H9 (cell line): Measurements from ENCODE around the gene BSN. TPM values are rescaled to one million over a fixed set of nuclear protein-coding genes. Genes with fewer than 3 reads are reported as not detected.

Source experiments
- DNase-seq: peaks from one replicate; pipeline ENCODE4 v3.0.0-alpha.2; 2017
- H2AFZ ChIP-seq: one replicate; pipeline ENCODE4 v1.6.1; 2013; ENCODE audit warnings: mild to moderate bottlenecking, low read length, control low read depth, moderate library complexity
- H2AK5ac ChIP-seq: 2 replicates; pipeline ENCODE4 v1.6.1; 2013; ENCODE audit warnings: low read length, control low read depth, mixed read lengths; ENCODE audit not compliant: insufficient read length
- H2BK120ac ChIP-seq: one replicate; pipeline ENCODE4 v1.6.1; 2013; ENCODE audit warnings: low read depth, mild to moderate bottlenecking, low read length, control low read depth, inconsistent platforms; ENCODE audit not compliant: poor library complexity, severe bottlenecking
- H2BK12ac ChIP-seq: 2 replicates; pipeline ENCODE4 v1.6.1; 2013; ENCODE audit warnings: low read length, control low read depth, mixed read lengths, low read depth; ENCODE audit not compliant: insufficient read length
- H2BK15ac ChIP-seq: 2 replicates; pipeline ENCODE4 v1.6.1; 2013; ENCODE audit warnings: low read depth, low read length, control low read depth
- H2BK20ac ChIP-seq: one replicate; pipeline ENCODE4 v1.6.1; 2013; ENCODE audit warnings: low read depth, mild to moderate bottlenecking, low read length, control low read depth, inconsistent platforms; ENCODE audit not compliant: poor library complexity, severe bottlenecking
- H2BK5ac ChIP-seq: 2 replicates; pipeline ENCODE4 v1.6.1; 2013; ENCODE audit warnings: low read length, control low read depth, mixed read lengths; ENCODE audit not compliant: insufficient read length
- H3K14ac ChIP-seq: 2 replicates; pipeline ENCODE4 v1.6.1; 2013; ENCODE audit warnings: low read length, control low read depth; ENCODE audit not compliant: insufficient read depth
- H3K18ac ChIP-seq: 2 replicates; pipeline ENCODE4 v1.6.1; 2013; ENCODE audit warnings: low read depth, mild to moderate bottlenecking, mixed read lengths, low read length, control low read depth; ENCODE audit not compliant: insufficient read length
- H3K23ac ChIP-seq: 2 replicates; pipeline ENCODE4 v1.6.1; 2013; ENCODE audit warnings: low read length, control low read depth, mixed read lengths, low read depth; ENCODE audit not compliant: insufficient read length
- H3K23me2 ChIP-seq: 2 replicates; pipeline ENCODE4 v1.6.1; 2013; ENCODE audit warnings: low read depth, mild to moderate bottlenecking, mixed read lengths, low read length, control low read depth; ENCODE audit not compliant: insufficient read length, poor library complexity, severe bottlenecking
- H3K27ac ChIP-seq: 2 replicates; pipeline ENCODE4 v1.5.1; 2013; ENCODE audit warnings: low read length, control low read depth, mixed read lengths, low read depth; ENCODE audit not compliant: insufficient read length
- H3K27me3 ChIP-seq: 2 replicates; pipeline ENCODE4 v1.6.1; 2013; ENCODE audit warnings: low read length, control low read depth, inconsistent platforms; ENCODE audit not compliant: insufficient read depth
- H3K4ac ChIP-seq: 2 replicates; pipeline ENCODE4 v1.6.1; 2013; ENCODE audit warnings: low read depth, mild to moderate bottlenecking, control low read depth, inconsistent platforms, low read length, moderate library complexity
- H3K4me1 ChIP-seq: 2 replicates; pipeline ENCODE4 v1.6.1; 2013; ENCODE audit warnings: low read length, control low read depth, inconsistent platforms; ENCODE audit not compliant: insufficient read depth
- H3K4me2 ChIP-seq: 2 replicates; pipeline ENCODE4 v1.6.1; 2013; ENCODE audit warnings: low read length, control low read depth, mixed read lengths; ENCODE audit not compliant: insufficient read length, insufficient read depth
- H3K56ac ChIP-seq: 2 replicates; pipeline ENCODE4 v1.6.1; 2013; ENCODE audit warnings: low read depth, mild to moderate bottlenecking, mixed read lengths, low read length, control low read depth; ENCODE audit not compliant: insufficient read length
- H3K79me1 ChIP-seq: 2 replicates; pipeline ENCODE4 v1.6.1; 2013; ENCODE audit warnings: low read depth, mild to moderate bottlenecking, moderate library complexity, low read length, control low read depth, inconsistent platforms; ENCODE audit not compliant: insufficient read depth, poor library complexity, severe bottlenecking
- H3K79me2 ChIP-seq: 2 replicates; pipeline ENCODE4 v1.6.1; 2013; ENCODE audit warnings: low read length, control low read depth, inconsistent platforms; ENCODE audit not compliant: insufficient read depth
- H3K9ac ChIP-seq: 2 replicates; pipeline ENCODE4 v1.6.1; 2013; ENCODE audit warnings: low read length, control low read depth, mixed read lengths; ENCODE audit not compliant: insufficient read length; ENCODE audit errors: extremely low read depth
- H3K9me3 ChIP-seq: one replicate; pipeline ENCODE4 v1.6.1; 2013; ENCODE audit warnings: low read depth, low read length, inconsistent platforms; ENCODE audit not compliant: control insufficient read depth
- H3T11ph ChIP-seq: one replicate; pipeline ENCODE4 v1.6.1; 2013; ENCODE audit warnings: mild to moderate bottlenecking, low read length, control low read depth, inconsistent platforms
- H4K20me1 ChIP-seq: one replicate; pipeline ENCODE4 v1.6.1; 2013; ENCODE audit not compliant: control insufficient read depth, insufficient read length, insufficient read depth
- H4K5ac ChIP-seq: 2 replicates; pipeline ENCODE4 v1.6.1; 2013; ENCODE audit warnings: low read depth, mild to moderate bottlenecking, mixed read lengths, low read length, control low read depth; ENCODE audit not compliant: insufficient read length
- H4K8ac ChIP-seq: replicated peaks from 2 replicates; pipeline ENCODE4 v1.6.1; 2013; ENCODE audit warnings: low read length, control low read depth, mixed read lengths, low read depth; ENCODE audit not compliant: insufficient read length
- H4K91ac ChIP-seq: 2 replicates; pipeline ENCODE4 v1.6.1; 2013; ENCODE audit warnings: low read depth, mild to moderate bottlenecking, moderate library complexity, mixed read lengths, low read length, control low read depth; ENCODE audit not compliant: insufficient read length
- H3K27ac Mint-ChIP-seq, 3 experiments: 2 replicates in 2 of 3; 3 replicates in 1 of 3; pipeline ENCODE4 v1.8.0; 2020 to 2021; ENCODE audit warnings: mixed read lengths in 3 of 3, mild to moderate bottlenecking in 1 of 3, moderate library complexity in 1 of 3
- H3K27me3 Mint-ChIP-seq: 2 replicates; pipeline ENCODE4 v1.8.0; 2021; ENCODE audit warnings: low read depth, mild to moderate bottlenecking, moderate library complexity, mixed read lengths
- H3K36me3 Mint-ChIP-seq, 3 experiments: 2 replicates in 2 of 3; 3 replicates in 1 of 3; pipeline ENCODE4 v1.8.0; 2020 to 2021; ENCODE audit warnings: low read depth in 3 of 3, mixed read lengths in 3 of 3; ENCODE audit not compliant: insufficient read depth in 1 of 3
- H3K4me1 Mint-ChIP-seq, 2 experiments: 2 replicates each; pipeline ENCODE4 v1.8.0; 2020; ENCODE audit warnings: mixed read lengths in 2 of 2
- H3K4me3 Mint-ChIP-seq, 2 experiments: 2 replicates in 1 of 2; 3 replicates in 1 of 2; pipeline ENCODE4 v1.8.0; 2020 to 2021; ENCODE audit warnings: mild to moderate bottlenecking in 2 of 2, mixed read lengths in 2 of 2, moderate library complexity in 1 of 2
- H3K9me3 Mint-ChIP-seq, 2 experiments: 2 replicates in 1 of 2; 3 replicates in 1 of 2; pipeline ENCODE4 v1.8.0; 2020; ENCODE audit warnings: mild to moderate bottlenecking in 2 of 2, mixed read lengths in 2 of 2, moderate library complexity in 1 of 2
- CTCF ChIP-seq: fragments of 200-600 bp; sonication (generic); conservative IDR thresholded peaks from 3 replicates; pipeline ENCODE4 v1.8.0; 2021; ENCODE audit warnings: antibody characterized with exemption, mild to moderate bottlenecking
- WGBS: extraction: QIAGEN DNeasy Blood & Tissue Kit; methylation state at CpG from one replicate; pipeline ENCODE4 v1.1.7; 2013; ENCODE audit warnings: missing lambda C conversion rate, low lambda C conversion rate, mixed read lengths; ENCODE audit not compliant: insufficient read length; ENCODE audit errors: extremely low coverage; 5-methylcytosine and 5-hydroxymethylcytosine counted together
- total RNA-seq: library from RNA; stranded (reverse); gene quantifications from 2 replicates; pipeline ENCODE4 v1.2.1, GENCODE V29; 2021

Gene BSN
- total RNA-seq, 1 experiment from 2014 or later = 2.4 TPM

DNA sequence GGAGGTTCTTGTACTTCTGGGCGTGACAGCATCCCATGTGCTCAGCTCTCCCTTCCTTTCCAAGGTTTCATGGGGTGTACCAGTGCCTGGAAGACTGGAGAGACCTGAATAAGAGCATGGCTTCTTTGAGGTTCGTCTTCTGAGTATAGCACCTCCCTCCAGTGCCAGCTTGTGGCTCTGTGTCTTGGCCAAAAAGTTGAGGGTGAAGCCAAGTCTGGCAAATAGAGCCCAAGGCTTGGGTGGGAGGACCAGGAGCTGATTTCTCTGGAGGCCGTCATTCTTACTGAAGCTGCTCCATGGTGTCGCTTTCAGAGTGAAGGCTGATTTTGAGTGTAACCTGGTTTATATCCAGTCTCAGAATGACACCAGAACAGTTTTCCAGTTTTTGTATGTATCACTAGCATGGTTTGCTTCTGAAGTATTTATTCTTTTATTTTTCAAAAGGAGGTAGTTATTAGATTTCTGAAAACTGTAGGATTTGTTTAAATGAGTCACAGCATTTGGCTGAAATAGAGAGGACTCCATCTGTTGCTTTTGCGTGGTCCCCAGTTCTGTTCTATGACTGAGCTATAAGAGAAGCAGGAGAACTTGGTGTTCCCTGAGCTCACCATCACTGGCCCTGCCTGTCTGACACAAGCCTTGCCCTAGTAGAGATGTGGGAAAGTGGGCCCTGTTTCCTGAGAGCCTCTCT lies 47.2 kb downstream of the BSN start:
- Mint-ChIP-seq H3K36me3 (no peaks in the 10 kb centered on the region), H3K27me3 (no peaks in the 10 kb centered on the region; the same call in 1 of the 2 replicates), H3K4me1 (peaks cover 6 to 7% of the 10 kb centered on the region in 2 experiments), H3K4me3 (no peak overlapping the region), H3K9me3 (no peaks in the 10 kb centered on the region), H3K27ac (no peak overlapping the region)
- H3K56ac ChIP-seq = no peak overlapping the region
- H3K79me2 ChIP-seq = no peaks in the 10 kb centered on the region
- H4K8ac ChIP-seq = no peak overlapping the region
- no CpG with 5 or more reads among the region's 5 CpGs for WGBS
- no peak overlapping the region for H2BK120ac ChIP-seq
- no peak overlapping the region for H3T11ph ChIP-seq
- no peak overlapping the region for H2BK20ac ChIP-seq
- no peak overlapping the region for H3K27ac ChIP-seq
- no peak overlapping the region for H2AFZ ChIP-seq
- no peaks in the 10 kb centered on the region for H4K20me1 ChIP-seq
- H3K18ac ChIP-seq = no peak overlapping the region
- no peaks in the 10 kb centered on the region for H3K4me1 ChIP-seq
- H4K5ac ChIP-seq = no peak overlapping the region
- DNase-seq = no peak
- H3K27me3 ChIP-seq = no peaks in the 10 kb centered on the region
- TF ChIP-seq CTCF = no peak
- H3K4me2 ChIP-seq = no peak overlapping the region
- H3K23ac ChIP-seq = no peak overlapping the region
- H3K4ac ChIP-seq = no peak overlapping the region
- no peaks in the 10 kb centered on the region for H3K9me3 ChIP-seq
- H2BK5ac ChIP-seq = no peak overlapping the region
- H2BK15ac ChIP-seq = no peak overlapping the region
- H2BK12ac ChIP-seq = no peak overlapping the region
- no peaks in the 10 kb centered on the region for H3K23me2 ChIP-seq
- H4K91ac ChIP-seq = no peak overlapping the region
- no peak overlapping the region for H3K9ac ChIP-seq
- no peak overlapping the region for H2AK5ac ChIP-seq
- no peaks in the 10 kb centered on the region for H3K79me1 ChIP-seq
- no peak overlapping the region for H3K14ac ChIP-seq
